Measurements from ENCODE around the gene MICAL2. TPM values are rescaled to one million over a fixed set of nuclear protein-coding genes. Genes with fewer than 3 reads are reported as not detected.

The MICAL2 gene
- total RNA-seq, 1 donor: 156 TPM

GRCh38 chr11:12288931-12289666 lies 178.7 kb downstream of the MICAL2 start:
- Histone ChIP-seq H3K36me3 (ENCODE audit: insufficient read depth, low read length) (peaks cover 3% of the 10 kb centered on the region), H3K4me2 (ENCODE audit: insufficient read depth, low read length) (peak overlapping the region; percentile 50), H3K4me3 (ENCODE audit: insufficient read depth, low read length) (no peak overlapping the region), H4K20me1 (ENCODE audit: insufficient read depth, low read length) (no peaks in the 10 kb centered on the region), H3K9me3 (ENCODE audit: low read depth, low read length) (no peaks in the 10 kb centered on the region), H2AFZ (ENCODE audit: low read length) (peak overlapping the region; percentile 33), H3K27ac (ENCODE audit: low read depth, low read length) (peak overlapping the region; percentile 98), H3K79me2 (ENCODE audit: insufficient read depth, low read length) (no peaks in the 10 kb centered on the region), H3K27me3 (ENCODE audit: insufficient read depth, low read length) (no peaks in the 10 kb centered on the region), H3K4me1 (ENCODE audit: insufficient read depth, low read length) (peaks cover 49% of the 10 kb centered on the region)
- no peak for TF ChIP-seq CTCF (IDR thresholded peaks at IDR 0.05; ENCODE audit: extremely low read depth, low read depth, low read length)
- DNase-seq (ENCODE audit: insufficient read length, low spot score, missing footprints): peak; percentile 27

GRCh38 chr11:12289667-12290476 lies 179.5 kb downstream of the MICAL2 start:
- no peaks in the 10 kb centered on the region for H3K9me3 ChIP-seq (ENCODE audit: low read depth, low read length)
- H3K4me3 ChIP-seq (ENCODE audit: insufficient read depth, low read length): no peak overlapping the region
- no peak overlapping the region for H3K4me2 ChIP-seq (ENCODE audit: insufficient read depth, low read length)
- H3K4me1 ChIP-seq (ENCODE audit: insufficient read depth, low read length): peaks cover 41% of the 10 kb centered on the region
- no peak for TF ChIP-seq CTCF (IDR thresholded peaks at IDR 0.05; ENCODE audit: extremely low read depth, low read depth, low read length)
- H4K20me1 ChIP-seq (ENCODE audit: insufficient read depth, low read length): no peaks in the 10 kb centered on the region
- H2AFZ ChIP-seq (ENCODE audit: low read length): no peak overlapping the region
- no peak for DNase-seq (ENCODE audit: insufficient read length, low spot score, missing footprints)
- H3K79me2 ChIP-seq (ENCODE audit: insufficient read depth, low read length): no peaks in the 10 kb centered on the region
- peaks cover 3% of the 10 kb centered on the region for H3K36me3 ChIP-seq (ENCODE audit: insufficient read depth, low read length)
- no peak overlapping the region for H3K27ac ChIP-seq (ENCODE audit: low read depth, low read length)
- no peaks in the 10 kb centered on the region for H3K27me3 ChIP-seq (ENCODE audit: insufficient read depth, low read length)

GRCh38 chr11:12290477-12290922 lies 180.1 kb downstream of the MICAL2 start:
- H3K4me2 ChIP-seq (ENCODE audit: insufficient read depth, low read length): no peak overlapping the region
- no peaks in the 10 kb centered on the region for H3K9me3 ChIP-seq (ENCODE audit: low read depth, low read length)
- H3K4me3 ChIP-seq (ENCODE audit: insufficient read depth, low read length): no peak overlapping the region
- H4K20me1 ChIP-seq (ENCODE audit: insufficient read depth, low read length): no peaks in the 10 kb centered on the region
- H3K27me3 ChIP-seq (ENCODE audit: insufficient read depth, low read length): no peaks in the 10 kb centered on the region
- H3K27ac ChIP-seq (ENCODE audit: low read depth, low read length): no peak overlapping the region
- H3K36me3 ChIP-seq (ENCODE audit: insufficient read depth, low read length): peaks cover 3% of the 10 kb centered on the region
- no peak for DNase-seq (ENCODE audit: insufficient read length, low spot score, missing footprints)
- H3K4me1 ChIP-seq (ENCODE audit: insufficient read depth, low read length): peaks cover 35% of the 10 kb centered on the region
- no peak for TF ChIP-seq CTCF (IDR thresholded peaks at IDR 0.05; ENCODE audit: extremely low read depth, low read depth, low read length)
- no peaks in the 10 kb centered on the region for H3K79me2 ChIP-seq (ENCODE audit: insufficient read depth, low read length)
- no peak overlapping the region for H2AFZ ChIP-seq (ENCODE audit: low read length)

GRCh38 chr11:12291313-12291712 lies 180.9 kb downstream of the MICAL2 start:
- H3K4me2 ChIP-seq (ENCODE audit: insufficient read depth, low read length): no peak overlapping the region
- H2AFZ ChIP-seq (ENCODE audit: low read length): no peak overlapping the region
- H4K20me1 ChIP-seq (ENCODE audit: insufficient read depth, low read length): no peaks in the 10 kb centered on the region
- H3K27me3 ChIP-seq (ENCODE audit: insufficient read depth, low read length): no peaks in the 10 kb centered on the region
- no peak for DNase-seq (ENCODE audit: insufficient read length, low spot score, missing footprints)
- H3K36me3 ChIP-seq (ENCODE audit: insufficient read depth, low read length): peaks cover 3% of the 10 kb centered on the region
- no peak overlapping the region for H3K27ac ChIP-seq (ENCODE audit: low read depth, low read length)
- no peaks in the 10 kb centered on the region for H3K9me3 ChIP-seq (ENCODE audit: low read depth, low read length)
- peaks cover 27% of the 10 kb centered on the region for H3K4me1 ChIP-seq (ENCODE audit: insufficient read depth, low read length)
- no peak for TF ChIP-seq CTCF (IDR thresholded peaks at IDR 0.05; ENCODE audit: extremely low read depth, low read depth, low read length)
- H3K79me2 ChIP-seq (ENCODE audit: insufficient read depth, low read length): no peaks in the 10 kb centered on the region
- no peak overlapping the region for H3K4me3 ChIP-seq (ENCODE audit: insufficient read depth, low read length)

All from osteoblast (primary cell).